Adipose tissue (tissue), 3 donors: Measurements from ENCODE around the gene MFAP4. TPM values are rescaled to one million over a fixed set of nuclear protein-coding genes. Genes with fewer than 3 reads are reported as not detected.

Source experiments
- H3K27ac ChIP-seq: one replicate; pipeline ENCODE4 v1.5.1; 2013; ENCODE audit warnings: low read depth, low read length
- WGBS, 3 donors: extraction: QIAGEN DNeasy Blood & Tissue Kit; methylation state at CpG; one replicate each; pipeline ENCODE4 v1.1.7; 2013; 5-methylcytosine and 5-hydroxymethylcytosine counted together
- polyA plus RNA-seq, 3 donors: library from polyadenylated mRNA; stranded (reverse); fragments of 200-250 nt; gene quantifications; one replicate each; pipeline ENCODE4 v1.2.3, GENCODE V29; 2013
- donor health status: healthy with polysubstance abuse.
- donor health status: Bipolar disorder and iron deficiency.
- donor health status: healthy.

MFAP4 gene
- polyA plus RNA-seq, 3 donors, result 8.8 to 117 (median 67.7) TPM

- 63 to 76% (median 66%) methylated on average over 8 to 9 of the region's 9 CpGs for WGBS, 3 donors
These were observed 24.6 kb upstream of the MFAP4 start for GRCh38 chr17:19411631-19412030.

GRCh38 chr17:19410875-19411620 is 24.1 kb upstream of the MFAP4 start, which contains the start of gene RNF112:
TSS of gene RNF112 (plus strand) at chr17:19411232. CDS start at chr17:19411409, 177 bp downstream.
- no peak within 1 kb of the TSS for H3K27ac ChIP-seq
- 25 to 34% (median 33%) methylated on average over 23 of the region's 23 CpGs for WGBS, 3 donors

More at GRCh38 chr17:19411631-19412030, 24.6 kb upstream of the MFAP4 start:
- H3K27ac ChIP-seq, result no peak overlapping the region

GRCh38 chr17:19410091-19410490 is 23.1 kb upstream of the MFAP4 start:
- WGBS, 3 donors, result 86 to 94% (median 93%) methylated on average over 6 of the region's 6 CpGs
- H3K27ac ChIP-seq, result no peak overlapping the region

GRCh38 chr17:19409509-19409908 is 22.5 kb upstream of the MFAP4 start:
- 79 to 86% (median 80%) methylated on average over 3 of the region's 3 CpGs for whole genome bisulfite sequencing, 3 donors
- H3K27ac ChIP-seq, result no peak overlapping the region

GRCh38 chr17:19409066-19409465 is 22.1 kb upstream of the MFAP4 start:
- no peak overlapping the region for H3K27ac ChIP-seq
- 90 to 96% (median 96%) methylated on average over 3 of the region's 3 CpGs for WGBS, 3 donors

- H3K27ac ChIP-seq, result no peak overlapping the region
- 93 to 98% (median 93%) methylated on average over 2 of the region's 2 CpGs for WGBS, 3 donors
These were observed 21.3 kb upstream of the MFAP4 start for GRCh38 chr17:19408346-19408710.

GRCh38 chr17:19407601-19408345 is 20.8 kb upstream of the MFAP4 start:
- 96 to 97% (median 97%) methylated on average over 10 of the region's 10 CpGs for WGBS, 3 donors

GRCh38 chr17:19405114-19405513 is 18.1 kb upstream of the MFAP4 start:
- 93 to 94% (median 94%) methylated on average over 5 of the region's 5 CpGs for WGBS, 3 donors

More at GRCh38 chr17:19407601-19408345, 20.8 kb upstream of the MFAP4 start:
- H3K27ac ChIP-seq, result no peak overlapping the region

GRCh38 chr17:19404264-19404663 is 17.3 kb upstream of the MFAP4 start:
- WGBS, 3 donors, result 73 to 82% (median 80%) methylated on average over 1 of the region's 1 CpG
- no peak overlapping the region for H3K27ac ChIP-seq

More at GRCh38 chr17:19405114-19405513, 18.1 kb upstream of the MFAP4 start:
- no peak overlapping the region for H3K27ac ChIP-seq

GRCh38 chr17:19403021-19403420 is 16.0 kb upstream of the MFAP4 start:
- no peak overlapping the region for H3K27ac ChIP-seq
- 79 to 93% (median 93%) methylated on average over 4 of the region's 4 CpGs for WGBS, 3 donors

- 83 to 95% (median 83%) methylated on average over 1 of the region's 1 CpG for WGBS, 3 donors
- H3K27ac ChIP-seq, result no peak overlapping the region
These were observed 15.2 kb upstream of the MFAP4 start for GRCh38 chr17:19402171-19402570.

- H3K27ac ChIP-seq, result no peak overlapping the region
- WGBS, 3 donors, result 78 to 90% (median 79%) methylated on average over 8 of the region's 8 CpGs
These were observed 14.5 kb upstream of the MFAP4 start for GRCh38 chr17:19401321-19402010.

GRCh38 chr17:19399750-19400450 is 12.9 kb upstream of the MFAP4 start:
- no peak overlapping the region for H3K27ac ChIP-seq
- 87 to 91% (median 89%) methylated on average over 3 of the region's 3 CpGs for WGBS, 3 donors

GRCh38 chr17:19398301-19399181 is 11.6 kb upstream of the MFAP4 start:
- no peak overlapping the region for H3K27ac ChIP-seq
- WGBS, 3 donors, result 25 to 73% (median 35%) methylated on average over 2 of the region's 2 CpGs

- H3K27ac ChIP-seq, result no peak overlapping the region
- WGBS, 3 donors, result 56 to 70% (median 70%) methylated on average over 6 of the region's 6 CpGs
These were observed 10.6 kb upstream of the MFAP4 start for GRCh38 chr17:19397556-19398041.

- WGBS, 3 donors, result 70 to 91% (median 82%) methylated on average over 7 of the region's 7 CpGs
- no peak overlapping the region for H3K27ac ChIP-seq
These were observed 5.3 kb upstream of the MFAP4 start for GRCh38 chr17:19392303-19392702.

- no peak overlapping the region for H3K27ac ChIP-seq
- 82 to 87% (median 84%) methylated on average over 7 of the region's 7 CpGs for WGBS, 3 donors
These were observed 4.4 kb upstream of the MFAP4 start for GRCh38 chr17:19391432-19391831.
